ENCODE measurements around the gene FARSB. TPM values are rescaled to one million over a fixed set of nuclear protein-coding genes. Genes with fewer than 3 reads are reported as not detected.

FARSB gene
- total and polyA plus RNA-seq, 2 donors from 2014 or later: 17.1 to 18.2 TPM

GRCh38 chr2:222610746-222611145 lies 45.1 kb downstream of the FARSB start:
- intact Hi-C loops (cut with DNase I): no loop called here
- peak in 1 of 5 donors; percentile 10 for DNase-seq
- no peaks in the 10 kb centered on the region for H3K4me1 ChIP-seq (ENCODE audit: control insufficient read depth in 2 of 3, insufficient read depth in 2 of 3, low read depth in 1 of 3, low read length in 3 of 3)
- TF ChIP-seq CTCF (IDR thresholded peaks at IDR 0.05; ENCODE audit: borderline replicate concordance, extremely low read depth, insufficient read depth): no peak
- no peaks in the 10 kb centered on the region for H3K9me3 ChIP-seq (ENCODE audit: control insufficient read depth in 2 of 3, insufficient read depth in 1 of 3, low read length in 3 of 3)
- peaks cover 2 to 8% (median 4%) of the 10 kb centered on the region in 3 donors for H3K36me3 ChIP-seq (ENCODE audit: control insufficient read depth in 2 of 3, insufficient read depth in 3 of 3, low read length in 3 of 3)
- no peak for FAIRE-seq
- H3K4me3 ChIP-seq (ENCODE audit: low read length in 3 of 3): no peak overlapping the region
- no peaks in the 10 kb centered on the region for H3K27me3 ChIP-seq (ENCODE audit: control insufficient read depth, insufficient read depth, low read length)
- no peak overlapping the region for H3K27ac ChIP-seq (ENCODE audit: low read depth in 2 of 2, low read length in 2 of 2)
- H3K9ac ChIP-seq (ENCODE audit: low read length in 3 of 3): no peak overlapping the region

- H3K27me3 ChIP-seq (ENCODE audit: control insufficient read depth, insufficient read depth, low read length): no peaks in the 10 kb centered on the region
- FAIRE-seq (no peak), DNase-seq (no peak)
- H3K27ac ChIP-seq (ENCODE audit: low read depth in 2 of 2, low read length in 2 of 2): no peak overlapping the region
- intact Hi-C loops (cut with DNase I): no loop called here
- peaks cover 2 to 8% (median 4%) of the 10 kb centered on the region in 3 donors for H3K36me3 ChIP-seq (ENCODE audit: control insufficient read depth in 2 of 3, insufficient read depth in 3 of 3, low read length in 3 of 3)
- H3K9ac ChIP-seq (ENCODE audit: low read length in 3 of 3): no peak overlapping the region
- no peak for TF ChIP-seq CTCF (IDR thresholded peaks at IDR 0.05; ENCODE audit: borderline replicate concordance, extremely low read depth, insufficient read depth)
- H3K4me1 ChIP-seq (ENCODE audit: control insufficient read depth in 2 of 3, insufficient read depth in 2 of 3, low read depth in 1 of 3, low read length in 3 of 3): no peaks in the 10 kb centered on the region
- H3K4me3 ChIP-seq (ENCODE audit: low read length in 3 of 3): no peak overlapping the region
- H3K9me3 ChIP-seq (ENCODE audit: control insufficient read depth in 2 of 3, insufficient read depth in 1 of 3, low read length in 3 of 3): no peaks in the 10 kb centered on the region
These were observed 46.5 kb downstream of the FARSB start for GRCh38 chr2:222609381-222609780.

- no peak for DNase-seq
- Histone ChIP-seq H3K27ac (ENCODE audit: low read depth in 2 of 2, low read length in 2 of 2) (no peak overlapping the region), H3K27me3 (ENCODE audit: control insufficient read depth, insufficient read depth, low read length) (no peaks in the 10 kb centered on the region), H3K4me1 (ENCODE audit: control insufficient read depth in 2 of 3, insufficient read depth in 2 of 3, low read depth in 1 of 3, low read length in 3 of 3) (no peaks in the 10 kb centered on the region), H3K36me3 (ENCODE audit: control insufficient read depth in 2 of 3, insufficient read depth in 3 of 3, low read length in 3 of 3) (peaks cover 2 to 8% (median 4%) of the 10 kb centered on the region in 3 donors), H3K9ac (ENCODE audit: low read length in 3 of 3) (no peak overlapping the region), H3K9me3 (ENCODE audit: control insufficient read depth in 2 of 3, insufficient read depth in 1 of 3, low read length in 3 of 3) (no peaks in the 10 kb centered on the region), H3K4me3 (ENCODE audit: low read length in 3 of 3) (no peak overlapping the region)
- intact Hi-C loops (cut with DNase I): no loop called here
- no peak for TF ChIP-seq CTCF (IDR thresholded peaks at IDR 0.05; ENCODE audit: borderline replicate concordance, extremely low read depth, insufficient read depth)
- FAIRE-seq: no peak
These were observed 47.8 kb downstream of the FARSB start for GRCh38 chr2:222608081-222608480.

GRCh38 chr2:222606306-222606705 lies 49.6 kb downstream of the FARSB start:
- no peaks in the 10 kb centered on the region for H3K9me3 ChIP-seq (ENCODE audit: control insufficient read depth in 2 of 3, insufficient read depth in 1 of 3, low read length in 3 of 3)
- no peak overlapping the region for H3K9ac ChIP-seq (ENCODE audit: low read length in 3 of 3)
- H3K4me3 ChIP-seq (ENCODE audit: low read length in 3 of 3): no peak overlapping the region
- H3K27ac ChIP-seq (ENCODE audit: low read depth in 2 of 2, low read length in 2 of 2): no peak overlapping the region
- no peaks in the 10 kb centered on the region for H3K36me3 ChIP-seq (ENCODE audit: control insufficient read depth in 2 of 3, insufficient read depth in 3 of 3, low read length in 3 of 3)
- no peaks in the 10 kb centered on the region for H3K4me1 ChIP-seq (ENCODE audit: control insufficient read depth in 2 of 3, insufficient read depth in 2 of 3, low read depth in 1 of 3, low read length in 3 of 3)
- intact Hi-C loops (cut with DNase I): no loop called here
- no peak for DNase-seq
- TF ChIP-seq CTCF (IDR thresholded peaks at IDR 0.05; ENCODE audit: borderline replicate concordance, extremely low read depth, insufficient read depth): no peak
- no peaks in the 10 kb centered on the region for H3K27me3 ChIP-seq (ENCODE audit: control insufficient read depth, insufficient read depth, low read length)
- no peak for FAIRE-seq

All from kidney (tissue), 14 donors.